Kidney (tissue), 14 donors: ENCODE data around the gene MARK2. TPM values are rescaled to one million over a fixed set of nuclear protein-coding genes. Genes with fewer than 3 reads are reported as not detected.

Experiments used
- DNase-seq, 5 donors: peaks; one replicate each; pipeline ENCODE4 v3.0.0-alpha.2; 2013 to 2020
- FAIRE-seq: peaks from 2 replicates; lab custom pipeline; 2012; peaks lifted over from hg19 to GRCh38; lab: Jason Lieb, UNC
- H3K27ac ChIP-seq, 2 donors: one replicate each; pipeline ENCODE4 v1.7.0; 2013; ENCODE audit warnings: low read depth in 2 of 2, low read length in 2 of 2, inconsistent platforms in 1 of 2
- H3K27me3 ChIP-seq: one replicate; pipeline ENCODE4 v1.7.1; 2013; ENCODE audit warnings: low read length, inconsistent platforms; ENCODE audit not compliant: control insufficient read depth, insufficient read depth
- H3K36me3 ChIP-seq, 3 donors: one replicate each; pipeline versions ENCODE4 v1.7.0 to v1.7.1; 2013; ENCODE audit warnings: low read length in 3 of 3, control low read depth in 1 of 3, inconsistent platforms in 1 of 3; ENCODE audit not compliant: insufficient read depth in 3 of 3, control insufficient read depth in 2 of 3
- H3K4me1 ChIP-seq, 3 donors: one replicate each; pipeline versions ENCODE4 v1.7.0 to v1.7.1; 2013; ENCODE audit warnings: low read length in 3 of 3, inconsistent platforms in 1 of 3, low read depth in 1 of 3; ENCODE audit not compliant: control insufficient read depth in 2 of 3, insufficient read depth in 2 of 3
- H3K4me3 ChIP-seq, 3 donors: one replicate each; pipeline versions ENCODE4 v1.7.0 to v1.8.1; 2013; ENCODE audit warnings: low read length in 3 of 3, control low read depth in 1 of 3, inconsistent platforms in 1 of 3
- H3K9ac ChIP-seq, 3 donors: one replicate each; pipeline versions ENCODE4 v1.7.0 to v1.7.1; 2013; ENCODE audit warnings: low read length in 3 of 3, control low read depth in 1 of 3, inconsistent platforms in 1 of 3
- H3K9me3 ChIP-seq, 3 donors: one replicate each; pipeline versions ENCODE4 v1.7.0 to v1.7.1; 2013; ENCODE audit warnings: low read length in 3 of 3, control low read depth in 1 of 3, inconsistent platforms in 1 of 3; ENCODE audit not compliant: control insufficient read depth in 2 of 3, insufficient read depth in 1 of 3
- CTCF ChIP-seq: IDR thresholded peaks from 3 replicates; pipeline ENCODE4 v1.5.1; 2012; ENCODE audit warnings: mild to moderate bottlenecking, moderate library complexity, borderline replicate concordance; ENCODE audit not compliant: insufficient read depth; ENCODE audit errors: extremely low read depth
- intact Hi-C: fragments of 100-400 bp; cut with DNase I; formaldehyde crosslinking; loops from one replicate; pipeline ENCODE4 v1.11.1; 2022
- polyA plus RNA-seq: library from polyadenylated mRNA; stranded (reverse); fragments of 350-450 nt; fragmentation: Illumina TruSeq; extraction: RNeasy Lipid Tissue Mini Kit (QIAGEN cat#74804); gene quantifications from one replicate; pipeline ENCODE4 v1.2.3, GENCODE V29; 2014; ENCODE audit warnings: low read depth, low replicate concordance; ENCODE audit not compliant: insufficient read depth
- total RNA-seq: library from RNA; stranded (reverse); fragmentation: NEBNext Ultra II Directional; extraction: Animal tissue kit (Norgen Biotek cat#: 25700); gene quantifications from one replicate; pipeline ENCODE4 v1.2.1, GENCODE V29; 2021
- donor health status: control.
- donor health status: control.
- donor health status: control.
- donor health status: control.
- donor health status: control.
- donor health status: DM: yes; HTN: yes; CAD: no.
- donor health status: Normal renal cell carcinoma (clear cell type).

Gene MARK2
- total and polyA plus RNA-seq, 2 donors from 2014 or later = 11.7 to 42.6 TPM

GRCh38 chr11:63872800-63873197 lies 33.9 kb downstream of the MARK2 start:
- no peaks in the 10 kb centered on the region for H3K9me3 ChIP-seq
- H3K4me1 ChIP-seq = peaks cover 5 to 53% (median 43%) of the 10 kb centered on the region in 3 donors
- no peaks in the 10 kb centered on the region for H3K36me3 ChIP-seq
- H3K9ac ChIP-seq = no peak overlapping the region
- H3K27me3 ChIP-seq = no peaks in the 10 kb centered on the region
- TF ChIP-seq CTCF = no peak
- peak overlapping the region in 1 of 2 donors; percentile 71 for H3K27ac ChIP-seq
- peak in 1 of 5 donors; percentile 55 for DNase-seq
- no peak for FAIRE-seq
- H3K4me3 ChIP-seq = no peak overlapping the region
- intact Hi-C loops = no loop called here

DNA sequence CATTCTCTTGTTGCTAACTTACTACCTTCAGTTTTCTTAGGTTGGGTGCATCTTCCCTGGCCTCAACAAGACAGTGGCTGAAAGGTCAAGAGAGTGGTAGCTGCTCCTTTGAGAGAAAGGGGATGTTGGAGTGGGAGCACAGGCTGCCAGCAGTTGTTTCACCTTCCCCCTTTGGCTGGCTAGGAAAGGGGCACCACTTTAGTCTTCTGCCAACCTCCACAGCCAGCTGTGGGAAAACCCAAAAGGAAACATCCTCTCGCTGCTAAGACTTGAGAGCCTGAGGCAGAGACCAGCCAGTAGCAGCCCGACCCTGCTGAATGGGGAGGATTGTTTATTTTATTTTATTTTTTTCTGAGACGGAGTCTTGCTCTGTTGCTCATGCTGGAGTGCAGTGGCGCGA lies 34.4 kb downstream of the MARK2 start:
- Histone ChIP-seq H3K9me3 (no peaks in the 10 kb centered on the region), H3K36me3 (no peaks in the 10 kb centered on the region), H3K4me1 (peaks cover 5 to 53% (median 42%) of the 10 kb centered on the region in 3 donors), H3K9ac (peak overlapping the region in 1 of 3 donors; percentile 17), H3K27ac (peak overlapping the region in 1 of 2 donors; percentile 52), H3K27me3 (no peaks in the 10 kb centered on the region), H3K4me3 (no peak overlapping the region)
- no peak for FAIRE-seq
- no peak for DNase-seq
- intact Hi-C loops = no loop called here
- TF ChIP-seq CTCF = no peak

GRCh38 chr11:63874511-63874910 lies 35.6 kb downstream of the MARK2 start:
- Histone ChIP-seq H3K9me3 (no peaks in the 10 kb centered on the region), H3K4me3 (no peak overlapping the region), H3K27me3 (no peaks in the 10 kb centered on the region), H3K9ac (no peak overlapping the region), H3K4me1 (peaks cover 5 to 43% (median 34%) of the 10 kb centered on the region in 3 donors), H3K36me3 (no peaks in the 10 kb centered on the region), H3K27ac (no peak overlapping the region)
- intact Hi-C loops = no loop called here
- FAIRE-seq (no peak), DNase-seq (no peak)
- TF ChIP-seq CTCF = no peak
